ENCODE data around the gene LTB4R2.

- TF ChIP-seq, protein P1, sequence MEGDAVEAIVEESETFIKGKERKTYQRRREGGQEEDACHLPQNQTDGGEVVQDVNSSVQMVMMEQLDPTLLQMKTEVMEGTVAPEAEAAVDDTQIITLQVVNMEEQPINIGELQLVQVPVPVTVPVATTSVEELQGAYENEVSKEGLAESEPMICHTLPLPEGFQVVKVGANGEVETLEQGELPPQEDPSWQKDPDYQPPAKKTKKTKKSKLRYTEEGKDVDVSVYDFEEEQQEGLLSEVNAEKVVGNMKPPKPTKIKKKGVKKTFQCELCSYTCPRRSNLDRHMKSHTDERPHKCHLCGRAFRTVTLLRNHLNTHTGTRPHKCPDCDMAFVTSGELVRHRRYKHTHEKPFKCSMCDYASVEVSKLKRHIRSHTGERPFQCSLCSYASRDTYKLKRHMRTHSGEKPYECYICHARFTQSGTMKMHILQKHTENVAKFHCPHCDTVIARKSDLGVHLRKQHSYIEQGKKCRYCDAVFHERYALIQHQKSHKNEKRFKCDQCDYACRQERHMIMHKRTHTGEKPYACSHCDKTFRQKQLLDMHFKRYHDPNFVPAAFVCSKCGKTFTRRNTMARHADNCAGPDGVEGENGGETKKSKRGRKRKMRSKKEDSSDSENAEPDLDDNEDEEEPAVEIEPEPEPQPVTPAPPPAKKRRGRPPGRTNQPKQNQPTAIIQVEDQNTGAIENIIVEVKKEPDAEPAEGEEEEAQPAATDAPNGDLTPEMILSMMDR (IDR thresholded peaks at IDR 0.05) = no peak
- no peak for TF ChIP-seq POLR2A (IDR thresholded peaks at IDR 0.05)
Measured at GRCh38 chr14:24322672-24323071, 12.7 kb downstream of the LTB4R2 start.

Data from right lobe of liver (tissue), 4 donors.